HG02840 (cell line): Measurements from ENCODE around the gene SCFD2.
"Not testable (repeated sequence)": the region's sequence is repeated elsewhere in the genome, so short reads cannot be mapped to it uniquely, and the experiment has no call there.

Source experiments
- ATAC-seq: cut with Tn5 transposase; IDR thresholded peaks from one replicate; pipeline ENCODE4 v1.9.1; 2021; ENCODE audit warnings: mild to moderate bottlenecking, moderate library complexity, moderate number of reproducible peaks; ENCODE audit not compliant: unreplicated experiment, low FRiP score

Gene SCFD2

DNA sequence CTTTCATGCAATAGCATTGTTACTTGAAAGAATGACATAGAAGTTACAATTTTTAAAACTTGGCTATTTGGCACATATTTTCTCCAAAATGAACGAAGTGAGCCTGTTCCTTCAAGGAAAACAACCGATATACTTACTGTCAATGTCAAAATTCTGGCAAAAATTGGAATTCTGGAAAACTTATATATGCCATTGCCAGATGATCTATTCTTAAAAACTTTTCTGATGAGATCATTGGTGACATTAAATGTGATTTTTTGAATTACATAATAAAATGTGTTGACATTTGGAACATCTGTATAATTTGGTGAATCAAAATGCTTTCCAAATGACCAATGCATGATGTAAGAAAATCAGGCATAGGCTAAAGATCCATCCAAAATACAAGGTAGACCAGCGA is 209.0 kb downstream of the SCFD2 start:
- ATAC-seq = no peak

DNA sequence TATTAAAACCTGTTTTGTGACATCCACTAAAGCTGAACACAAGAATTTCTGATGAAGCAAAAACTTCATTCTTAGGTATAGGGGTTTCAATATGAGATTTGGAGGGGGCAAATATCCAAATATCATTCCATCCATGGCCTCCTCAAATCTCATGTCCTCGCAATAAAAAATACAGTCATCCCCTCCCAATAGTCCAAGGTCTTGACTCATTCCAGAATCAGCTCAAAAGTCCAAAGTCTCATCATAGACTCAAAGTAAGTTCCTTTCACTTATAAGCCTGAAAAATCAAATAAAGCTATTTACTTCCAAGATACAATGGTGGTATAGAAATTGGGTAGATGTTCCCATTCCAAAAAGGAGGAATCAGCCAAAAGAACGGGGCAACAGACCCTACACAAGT is 213.4 kb downstream of the SCFD2 start:
- ATAC-seq = no peak

DNA sequence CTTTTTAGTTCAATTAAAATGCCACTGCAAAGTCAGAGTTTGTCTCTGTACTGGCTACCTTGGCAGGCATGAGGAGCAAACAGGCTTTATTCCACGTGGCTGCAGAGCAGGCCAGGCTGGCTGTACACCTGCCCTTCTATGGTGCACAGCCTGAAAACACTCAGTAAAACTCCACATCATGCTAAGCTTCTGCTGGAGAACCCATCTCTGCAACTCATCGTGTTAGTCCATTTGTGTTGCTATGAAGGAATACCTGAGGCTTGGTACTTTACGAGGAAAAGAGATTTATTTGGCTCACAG is 214.4 kb downstream of the SCFD2 start:
- ATAC-seq = no peak

DNA sequence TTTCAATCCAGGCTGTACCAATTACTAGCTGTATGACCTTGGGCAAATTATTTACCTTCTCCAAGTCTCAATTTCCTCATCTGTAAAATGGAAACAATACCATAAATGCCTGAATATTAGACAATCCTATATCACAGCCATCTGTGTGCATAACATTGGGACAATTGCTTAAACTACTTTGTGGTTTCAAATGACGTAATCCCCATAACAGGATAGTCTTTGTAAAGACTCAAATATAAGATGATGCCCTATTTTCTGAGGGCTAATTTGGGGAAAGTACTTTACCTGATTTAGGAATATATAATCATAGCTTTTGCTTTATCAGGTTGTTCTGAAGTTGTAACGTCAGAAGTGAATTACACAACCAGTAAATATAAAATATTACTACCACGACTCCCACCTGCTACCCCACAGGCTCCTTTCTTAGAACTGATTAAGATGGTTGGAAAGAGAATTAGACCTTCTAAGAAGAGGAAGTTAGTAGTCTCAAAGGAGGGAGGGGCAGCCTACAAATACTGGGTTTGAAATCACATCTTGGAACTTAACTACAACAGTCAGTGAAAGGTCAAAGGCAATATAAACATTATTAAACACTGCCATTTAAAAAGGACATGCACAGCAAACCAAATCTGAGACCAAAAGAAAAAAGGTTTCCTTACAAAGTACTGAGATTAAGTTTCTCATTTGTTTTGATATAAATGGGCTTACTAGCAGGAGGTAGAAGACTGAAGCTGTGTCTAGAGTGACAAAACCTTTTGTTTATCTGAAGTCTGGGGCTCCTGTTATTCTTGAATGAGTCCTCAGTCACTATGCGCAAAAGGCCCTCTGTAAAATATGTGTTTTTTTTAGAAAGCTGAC is 215.0 kb downstream of the SCFD2 start:
- ATAC-seq = no peak

- no peak for ATAC-seq
Measured at GRCh38 chr4:53147711-53148110, 218.2 kb downstream of the SCFD2 start.

DNA sequence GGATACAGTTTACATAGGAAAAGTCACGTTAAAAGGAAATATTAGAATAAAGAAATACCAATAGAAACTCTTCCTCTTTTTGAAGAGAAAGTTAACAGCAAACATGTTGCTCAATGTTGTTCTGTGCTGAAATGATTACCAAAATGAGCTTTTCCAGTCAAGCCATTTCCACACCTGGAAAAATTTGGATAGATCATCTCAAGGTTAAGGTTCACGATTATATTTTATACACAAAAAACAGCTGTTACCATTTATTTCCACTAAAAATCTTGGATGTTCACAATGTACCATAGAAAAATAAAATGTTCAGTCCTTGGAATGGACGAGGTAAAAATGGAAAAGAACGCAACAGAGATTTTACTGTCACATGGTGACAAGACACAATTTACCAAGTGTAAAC is 218.7 kb downstream of the SCFD2 start:
- no peak for ATAC-seq

DNA sequence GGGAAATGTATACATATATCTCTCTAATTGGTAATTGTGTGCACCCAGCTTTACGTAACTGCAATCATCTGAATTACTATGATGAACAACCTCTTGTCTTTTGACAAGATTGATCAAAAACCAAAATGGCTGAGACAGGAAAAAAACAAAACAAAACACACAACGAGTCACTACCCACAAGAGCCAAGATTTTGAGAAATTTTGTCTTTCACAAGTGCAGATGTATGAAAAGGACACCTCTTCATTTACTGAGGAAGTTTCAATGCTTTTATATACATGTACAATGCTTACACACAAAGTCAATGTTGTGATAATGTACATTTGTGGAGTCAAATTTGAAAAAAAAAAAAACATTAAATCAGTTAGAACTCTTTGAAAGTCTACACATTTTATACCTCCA is 224.6 kb downstream of the SCFD2 start:
- ATAC-seq = no peak

GRCh38 chr4:53139256-53139655 is 226.6 kb downstream of the SCFD2 start:
- not testable (repeated sequence) for ATAC-seq

GRCh38 chr4:53137468-53137867 is 228.4 kb downstream of the SCFD2 start:
- ATAC-seq = no peak

- ATAC-seq = no peak
Measured at GRCh38 chr4:53136954-53137353, 228.9 kb downstream of the SCFD2 start.

- peak; percentile 58 for ATAC-seq
Measured at GRCh38 chr4:53132132-53132891, 233.5 kb downstream of the SCFD2 start.

DNA sequence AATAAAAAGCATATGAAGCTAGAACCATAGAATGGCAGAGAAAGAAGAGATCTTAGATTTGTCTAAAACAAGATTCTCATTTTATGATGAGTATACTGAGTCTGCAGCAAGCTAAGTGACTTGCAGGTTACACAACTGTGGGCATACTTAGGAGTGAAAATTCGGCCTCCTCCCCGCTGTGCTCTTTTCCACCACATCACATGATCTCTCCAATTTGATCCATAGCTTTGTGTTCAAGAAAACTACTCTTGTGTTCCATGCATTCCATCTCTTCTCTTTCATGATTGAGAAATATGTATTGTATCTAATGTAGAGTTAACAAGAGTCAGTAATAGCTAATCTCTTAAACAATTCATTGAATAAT is 234.3 kb downstream of the SCFD2 start:
- ATAC-seq = no peak

GRCh38 chr4:53130896-53131561 is 234.8 kb downstream of the SCFD2 start:
- no peak for ATAC-seq

DNA sequence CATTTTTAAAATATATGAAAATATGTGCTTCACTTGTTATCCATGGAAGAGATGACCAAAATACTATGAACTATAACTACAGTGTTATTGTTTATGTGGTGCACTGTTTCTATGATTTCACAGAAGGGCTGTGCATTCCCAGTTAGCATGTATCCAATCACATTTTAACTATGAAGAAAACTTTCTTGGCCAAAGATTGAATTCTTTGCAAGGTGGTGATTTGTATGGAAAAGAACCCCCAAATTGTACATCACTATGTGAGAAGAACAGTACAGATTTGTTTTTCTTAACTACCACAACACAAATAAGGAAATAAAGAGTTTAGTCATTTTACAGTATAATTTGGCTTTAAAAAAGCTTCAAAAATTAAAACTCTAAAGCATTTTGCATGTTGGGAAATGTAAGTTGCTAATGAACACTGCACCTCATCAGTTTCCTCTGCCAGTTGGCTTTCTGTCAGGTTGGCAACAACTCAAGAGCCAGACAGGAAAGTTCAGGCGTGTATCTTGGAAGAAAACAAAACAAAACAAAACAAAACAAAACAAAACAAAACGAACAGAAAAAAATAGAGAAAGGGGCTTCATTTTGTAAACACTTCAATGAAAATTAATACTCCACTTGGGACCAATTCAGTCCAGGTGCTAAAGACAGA is 237.0 kb downstream of the SCFD2 start:
- ATAC-seq = no peak

DNA sequence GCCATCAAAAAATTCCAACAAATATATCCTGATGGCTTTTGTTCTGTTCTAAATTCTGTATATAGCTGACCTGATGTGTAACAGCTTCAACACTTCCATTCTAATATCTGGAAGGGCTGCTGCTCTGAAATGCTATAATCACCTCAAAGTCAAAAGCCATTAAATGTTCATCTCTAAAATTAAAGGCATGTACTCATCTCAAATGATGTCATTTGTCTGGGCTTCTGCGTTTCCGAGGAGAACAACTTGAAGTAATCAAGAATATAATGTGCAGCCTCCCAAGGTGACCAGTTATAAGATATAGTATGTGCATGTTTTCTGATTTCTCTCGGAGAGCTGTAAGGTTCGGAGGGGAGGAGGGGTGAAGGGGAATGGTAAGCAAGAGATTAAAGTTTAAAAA is 237.6 kb downstream of the SCFD2 start:
- no peak for ATAC-seq

- no peak for ATAC-seq
Measured at GRCh38 chr4:53127365-53127764, 238.5 kb downstream of the SCFD2 start.

DNA sequence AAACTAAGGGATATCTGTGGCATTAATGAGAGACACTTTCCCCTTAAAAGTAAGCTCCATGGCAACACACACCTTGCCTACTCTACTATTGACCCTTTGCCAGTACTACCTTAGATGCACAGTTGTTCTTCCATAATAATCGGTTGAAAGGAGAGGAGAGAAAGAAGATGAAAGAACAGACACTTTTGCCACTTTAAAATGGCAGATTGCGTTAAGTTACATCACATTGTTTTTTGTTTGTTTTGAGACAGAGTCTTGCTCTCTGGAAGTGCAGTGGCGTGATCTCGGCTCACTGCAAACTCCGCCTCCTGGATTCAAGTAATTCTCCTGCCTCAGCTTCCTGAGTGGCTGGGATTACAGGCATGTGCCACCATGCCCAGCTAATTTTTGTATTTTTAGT is 239.8 kb downstream of the SCFD2 start:
- ATAC-seq = no peak

- no peak for ATAC-seq
Measured at GRCh38 chr4:53123819-53124218, 242.0 kb downstream of the SCFD2 start.

GRCh38 chr4:53123171-53123570 is 242.7 kb downstream of the SCFD2 start:
- ATAC-seq = no peak

- no peak for ATAC-seq
Measured at GRCh38 chr4:53122280-53123116, 243.4 kb downstream of the SCFD2 start.
